CD4-positive, alpha-beta T cell treated with Interleukin-10 for 1 hour (primary cell): ENCODE results near the gene LRP5.
"Not testable (repeated sequence)": the region's sequence is repeated elsewhere in the genome, so short reads cannot be mapped to it uniquely, and the experiment has no call there.

ENCODE experiments used
- DNase-seq: peaks from one replicate; pipeline ENCODE4 v3.0.0-alpha.2; 2020

Gene LRP5

DNA sequence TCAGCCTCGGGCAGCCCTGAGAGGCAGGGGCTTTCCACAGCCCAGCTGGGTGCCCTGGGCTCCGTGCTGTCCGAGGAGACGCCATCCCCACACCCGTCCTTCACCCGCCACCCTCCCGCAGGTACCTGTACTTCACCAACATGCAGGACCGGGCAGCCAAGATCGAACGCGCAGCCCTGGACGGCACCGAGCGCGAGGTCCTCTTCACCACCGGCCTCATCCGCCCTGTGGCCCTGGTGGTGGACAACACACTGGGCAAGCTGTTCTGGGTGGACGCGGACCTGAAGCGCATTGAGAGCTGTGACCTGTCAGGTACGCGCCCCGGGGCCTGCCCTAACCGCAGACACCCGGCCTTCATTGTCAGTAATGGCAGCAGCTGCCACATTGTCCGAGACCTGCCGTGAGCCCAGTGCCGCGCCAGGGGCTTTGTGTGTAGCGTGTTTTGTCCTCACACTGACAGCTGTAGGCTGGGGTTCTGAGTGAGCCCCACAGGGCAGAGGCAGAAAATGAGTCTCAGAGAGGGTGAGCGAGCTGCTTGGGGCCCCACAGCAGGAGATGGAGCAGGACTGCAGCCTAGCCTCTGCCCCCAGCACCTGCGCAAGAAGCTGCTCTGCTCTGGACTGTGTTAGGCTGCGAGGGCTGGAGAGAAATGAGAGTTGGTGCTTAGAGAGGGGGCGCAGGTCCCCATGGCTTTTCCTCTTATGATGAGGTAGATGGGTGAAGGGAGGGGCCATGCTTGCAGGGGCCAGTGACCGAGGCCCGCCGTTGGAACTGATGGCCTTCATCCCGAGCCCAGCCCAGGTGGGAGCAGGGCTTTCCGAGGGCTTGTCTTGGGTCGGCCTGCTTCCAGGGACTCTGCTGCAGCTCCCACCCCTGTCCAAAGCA is 112.8 kb downstream of the LRP5 start:
- no peak for DNase-seq

DNA sequence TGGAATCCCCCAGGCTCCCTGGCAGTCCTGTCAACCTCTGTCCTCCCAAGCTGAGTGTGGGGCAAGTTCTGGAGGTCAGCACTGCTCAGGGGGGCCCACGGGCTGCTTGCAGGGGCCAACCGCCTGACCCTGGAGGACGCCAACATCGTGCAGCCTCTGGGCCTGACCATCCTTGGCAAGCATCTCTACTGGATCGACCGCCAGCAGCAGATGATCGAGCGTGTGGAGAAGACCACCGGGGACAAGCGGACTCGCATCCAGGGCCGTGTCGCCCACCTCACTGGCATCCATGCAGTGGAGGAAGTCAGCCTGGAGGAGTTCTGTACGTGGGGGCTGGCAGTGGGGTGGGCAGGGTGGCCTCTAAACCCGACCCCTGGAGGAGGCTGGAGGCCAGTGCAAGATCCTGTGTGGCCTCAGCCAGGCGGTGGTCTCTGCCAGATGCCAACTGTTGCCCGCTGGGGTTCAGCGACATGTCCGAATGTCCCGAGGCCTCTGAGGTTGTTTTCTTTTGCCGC is 113.5 kb downstream of the LRP5 start:
- DNase-seq, result no peak

DNA sequence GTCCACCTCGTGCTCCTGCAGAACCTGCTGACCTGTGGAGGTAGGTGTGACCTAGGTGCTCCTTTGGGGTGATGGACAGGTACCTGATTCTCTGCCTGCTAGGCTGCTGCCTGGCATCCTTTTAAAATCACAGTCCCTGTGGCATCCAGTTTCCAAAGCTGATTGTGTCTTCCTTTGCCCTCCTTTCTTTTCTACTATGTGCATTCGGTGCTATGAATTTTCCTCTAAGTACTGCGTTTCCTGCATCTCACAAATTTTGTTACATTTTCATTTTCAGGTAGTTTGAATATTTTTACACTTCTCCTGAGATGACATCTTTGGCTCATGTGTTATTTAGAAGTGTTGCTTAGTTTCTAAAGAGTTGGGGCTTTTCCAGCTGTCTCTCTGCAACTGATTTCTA is 117.3 kb downstream of the LRP5 start:
- DNase-seq, result no peak

DNA sequence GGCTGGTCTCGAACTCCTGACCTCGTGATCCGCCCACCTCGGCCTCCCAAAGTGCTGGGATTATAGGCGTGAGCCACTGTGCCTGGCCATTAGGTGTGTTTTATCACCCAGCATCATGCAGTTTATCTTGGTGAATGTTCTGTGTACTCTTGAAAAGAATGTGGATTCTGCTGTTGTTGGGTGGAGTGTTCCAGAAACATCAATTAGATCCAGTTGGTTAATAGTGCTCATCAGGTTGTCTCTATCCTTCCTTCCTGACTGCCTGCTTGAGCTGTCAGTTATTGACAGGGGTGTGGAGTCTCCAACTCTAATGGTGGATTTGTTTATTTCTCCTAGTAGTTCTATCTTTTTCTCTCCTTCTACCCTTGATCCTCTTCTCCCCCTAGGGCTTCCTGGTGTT is 118.0 kb downstream of the LRP5 start:
- no peak for DNase-seq

DNA sequence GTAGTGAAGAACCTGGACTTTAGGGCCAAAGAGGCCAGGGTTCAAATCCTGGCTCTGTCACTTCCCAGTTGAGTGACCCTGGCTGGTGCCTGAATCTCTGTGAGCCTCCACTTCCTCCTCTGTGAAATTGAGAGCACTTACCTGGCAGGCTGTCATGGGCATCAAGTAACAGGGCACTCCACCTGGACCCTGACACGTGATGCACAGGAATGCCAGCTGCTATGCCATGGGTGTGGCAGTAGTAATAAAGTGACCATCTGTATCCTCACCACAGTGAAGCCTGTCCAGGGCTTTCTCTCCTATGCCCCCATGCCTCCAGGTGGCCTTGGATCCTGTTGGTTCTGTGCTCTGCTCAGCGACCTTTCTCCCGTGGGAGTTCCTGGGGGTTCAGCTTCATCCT is 118.4 kb downstream of the LRP5 start:
- DNase-seq, result no peak

DNA sequence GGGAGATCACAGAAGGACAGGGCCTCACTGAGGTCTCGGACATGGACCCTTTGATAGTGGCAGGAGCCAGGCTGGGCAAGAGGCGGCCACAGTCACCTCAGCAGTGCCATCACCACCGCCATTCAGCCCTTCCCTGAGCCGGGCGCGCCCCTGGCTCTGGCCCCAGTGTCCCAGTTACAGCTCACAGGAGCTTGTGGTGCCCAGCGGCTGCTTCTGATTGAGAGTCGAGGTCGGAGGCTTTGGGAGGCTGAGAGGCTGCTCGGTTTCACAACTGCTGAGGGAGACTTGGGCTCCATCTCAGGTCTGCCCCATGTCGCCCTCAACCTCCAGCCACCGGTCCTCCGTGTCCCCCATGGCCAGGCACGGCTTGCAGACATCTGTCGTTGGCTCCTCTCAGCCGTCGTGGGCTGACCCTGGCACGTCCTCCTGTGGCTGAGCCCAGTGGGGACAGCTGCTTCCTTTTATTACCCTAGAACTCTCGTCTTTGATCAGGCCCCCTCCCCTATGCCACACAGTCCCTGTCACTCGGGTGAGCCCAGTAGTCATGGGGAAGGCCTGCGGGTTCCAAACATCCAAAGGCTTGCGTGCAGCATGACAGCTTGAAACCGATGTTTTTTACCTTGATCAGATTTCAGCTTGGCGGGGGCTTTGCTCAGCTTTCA is 119.7 kb downstream of the LRP5 start:
- no peak for DNase-seq

DNA sequence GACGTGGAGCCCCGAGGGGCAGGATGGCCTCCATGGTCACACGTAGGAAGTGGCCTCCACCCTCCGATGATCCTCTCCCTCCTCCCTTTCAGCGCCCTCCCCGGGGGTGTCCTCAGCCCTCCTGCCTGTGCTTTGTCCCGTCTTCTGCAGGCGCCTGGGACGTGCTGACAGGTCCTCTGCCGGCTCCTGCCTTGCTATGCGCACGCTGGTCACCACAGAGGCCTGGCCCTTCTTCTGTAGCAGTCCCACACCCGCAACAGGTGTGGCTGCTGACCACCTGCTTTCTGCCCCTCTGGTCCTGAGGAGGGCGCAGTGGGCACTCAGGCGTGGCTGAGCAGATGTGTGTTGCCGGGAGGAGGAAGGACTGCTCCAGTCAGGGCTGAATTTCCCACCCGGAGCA is 120.5 kb downstream of the LRP5 start:
- no peak for DNase-seq

DNA sequence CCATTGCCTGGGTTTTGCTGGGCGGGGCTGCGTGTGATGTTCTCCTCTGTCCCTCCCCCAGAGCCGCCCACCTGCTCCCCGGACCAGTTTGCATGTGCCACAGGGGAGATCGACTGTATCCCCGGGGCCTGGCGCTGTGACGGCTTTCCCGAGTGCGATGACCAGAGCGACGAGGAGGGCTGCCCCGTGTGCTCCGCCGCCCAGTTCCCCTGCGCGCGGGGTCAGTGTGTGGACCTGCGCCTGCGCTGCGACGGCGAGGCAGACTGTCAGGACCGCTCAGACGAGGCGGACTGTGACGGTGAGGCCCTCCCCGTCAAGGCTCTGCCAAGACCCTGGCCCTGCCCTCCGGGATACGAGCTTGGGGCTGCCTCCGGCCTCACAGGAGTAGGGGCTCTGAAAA is 121.2 kb downstream of the LRP5 start:
- DNase-seq, result no peak

DNA sequence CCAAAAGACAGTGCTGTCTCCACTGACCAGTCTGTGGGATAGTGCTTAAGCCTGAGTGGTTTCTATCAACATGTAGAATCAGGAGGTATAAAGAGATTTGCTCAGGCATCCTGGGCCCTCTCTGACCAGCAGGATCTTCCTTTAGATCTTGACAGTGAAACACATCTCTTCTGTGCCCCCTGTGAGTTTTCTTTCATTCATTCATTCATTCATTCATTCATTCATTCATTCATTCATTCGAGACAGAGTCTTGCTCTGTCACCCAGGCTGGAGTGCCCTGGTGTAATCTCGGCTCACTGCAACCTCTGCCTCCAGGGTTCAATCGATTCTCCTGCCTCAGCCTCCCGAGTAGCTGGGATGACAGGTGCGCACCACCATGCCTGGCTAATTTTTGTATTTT is 121.8 kb downstream of the LRP5 start:
- DNase-seq, result not testable (repeated sequence)

DNA sequence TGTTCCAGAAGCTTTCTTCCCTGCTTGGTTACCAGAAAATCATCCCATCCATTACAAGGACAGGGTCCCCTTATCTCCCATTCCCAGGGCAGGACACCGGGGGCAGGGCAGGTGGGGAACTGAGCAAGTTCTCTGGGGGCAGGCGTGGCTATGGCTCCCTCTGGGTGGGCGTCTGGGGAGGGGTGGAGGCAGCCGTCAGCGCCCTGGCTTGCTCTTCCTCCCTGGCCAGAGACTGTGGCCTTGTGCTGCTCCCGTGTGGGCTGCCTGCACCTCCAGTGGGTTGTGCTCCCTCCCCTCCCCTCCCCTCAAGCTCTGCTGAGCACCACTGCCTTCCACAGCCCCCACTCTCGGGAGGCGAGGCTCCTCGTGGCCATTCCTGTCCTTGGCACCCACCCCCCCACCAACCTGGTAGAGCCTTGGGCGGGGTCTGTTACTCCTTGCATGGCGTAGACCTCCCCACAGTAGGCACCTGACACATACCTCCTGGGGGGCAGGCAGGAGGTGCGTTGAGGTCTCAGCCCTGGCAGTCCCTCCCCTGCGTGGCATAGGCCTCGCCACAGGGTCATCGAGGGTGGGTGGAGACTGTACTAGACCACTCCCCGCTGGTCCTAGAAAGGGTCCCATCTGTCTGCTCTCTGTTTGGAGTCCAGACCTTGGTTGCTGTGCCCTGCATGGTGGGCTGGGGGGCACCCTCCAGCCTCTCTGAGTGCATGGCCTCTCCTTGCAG is 123.9 kb downstream of the LRP5 start:
- DNase-seq, result no peak

DNA sequence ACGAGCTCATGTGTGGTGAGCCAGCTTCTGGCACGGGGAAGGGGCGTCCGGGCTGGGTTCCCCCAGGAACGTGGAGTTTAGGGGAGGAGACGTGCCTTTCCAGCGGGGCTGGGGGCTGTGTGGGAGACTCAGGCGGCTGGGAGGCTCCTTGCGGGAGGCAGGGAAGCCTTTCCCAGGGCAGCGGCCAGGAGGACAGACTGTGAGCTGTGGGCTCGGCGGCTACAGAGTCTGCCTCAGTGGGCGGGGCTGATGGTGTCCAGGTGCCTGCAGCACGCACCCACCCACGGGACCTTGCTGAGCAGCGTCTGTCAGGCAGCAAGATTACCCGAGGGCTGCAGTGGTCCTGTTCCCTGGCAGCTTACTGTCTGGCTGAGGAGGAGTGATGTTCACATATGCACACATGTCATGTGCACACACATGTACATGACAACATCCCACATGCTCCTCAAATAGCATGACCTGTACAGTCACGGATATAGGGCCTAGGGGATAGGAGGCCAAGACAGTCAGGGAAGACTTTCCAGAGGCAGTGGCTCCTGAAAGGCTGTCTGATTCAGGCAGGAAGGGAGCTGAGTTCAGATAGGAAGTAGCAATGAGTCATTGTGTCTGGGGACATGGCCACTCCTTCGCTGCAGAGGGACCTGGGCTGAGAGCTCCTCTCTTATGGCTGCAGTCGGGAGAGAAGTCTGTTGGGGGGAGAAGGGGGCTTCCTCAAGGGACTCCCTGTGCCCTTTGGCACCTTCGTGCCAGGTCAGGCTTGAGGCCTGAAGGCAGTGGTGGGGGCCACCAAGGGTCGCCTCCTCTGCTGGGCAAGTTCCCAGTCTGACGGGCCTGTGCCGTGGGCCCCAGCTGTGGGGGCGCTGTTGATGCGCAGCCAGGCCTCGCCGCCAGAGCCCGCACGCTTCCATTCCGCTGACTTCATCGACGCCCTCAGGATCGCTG is 124.9 kb downstream of the LRP5 start:
- no peak for DNase-seq

DNA sequence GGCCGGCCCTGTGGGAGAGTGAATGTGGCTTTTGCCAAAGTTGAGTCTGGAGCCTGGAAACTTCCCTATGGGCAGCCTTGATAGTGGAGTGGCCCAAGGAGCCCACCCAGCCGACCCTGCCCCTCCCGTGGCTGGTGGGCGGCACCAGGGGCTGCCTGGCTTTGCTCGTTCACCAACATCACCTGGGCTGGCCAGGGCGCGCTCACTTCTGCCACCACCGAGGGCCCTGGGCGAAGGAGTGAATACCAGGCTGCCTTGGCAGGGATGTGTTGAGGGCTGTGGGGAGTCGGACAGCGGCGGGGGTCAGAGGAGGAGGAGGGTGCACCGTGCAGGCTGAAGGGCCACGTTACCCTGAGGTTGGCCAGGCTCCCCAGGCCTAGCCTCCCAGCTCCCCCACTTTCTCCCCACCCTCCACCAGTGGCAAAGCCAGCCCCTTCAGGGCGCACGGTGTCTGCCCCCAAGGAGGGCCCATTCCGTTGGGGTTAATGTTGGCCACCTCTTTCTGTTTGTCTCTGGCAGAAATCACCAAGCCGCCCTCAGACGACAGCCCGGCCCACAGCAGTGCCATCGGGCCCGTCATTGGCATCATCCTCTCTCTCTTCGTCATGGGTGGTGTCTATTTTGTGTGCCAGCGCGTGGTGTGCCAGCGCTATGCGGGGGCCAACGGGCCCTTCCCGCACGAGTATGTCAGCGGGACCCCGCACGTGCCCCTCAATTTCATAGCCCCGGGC is 125.7 kb downstream of the LRP5 start:
- DNase-seq, result no peak

DNA sequence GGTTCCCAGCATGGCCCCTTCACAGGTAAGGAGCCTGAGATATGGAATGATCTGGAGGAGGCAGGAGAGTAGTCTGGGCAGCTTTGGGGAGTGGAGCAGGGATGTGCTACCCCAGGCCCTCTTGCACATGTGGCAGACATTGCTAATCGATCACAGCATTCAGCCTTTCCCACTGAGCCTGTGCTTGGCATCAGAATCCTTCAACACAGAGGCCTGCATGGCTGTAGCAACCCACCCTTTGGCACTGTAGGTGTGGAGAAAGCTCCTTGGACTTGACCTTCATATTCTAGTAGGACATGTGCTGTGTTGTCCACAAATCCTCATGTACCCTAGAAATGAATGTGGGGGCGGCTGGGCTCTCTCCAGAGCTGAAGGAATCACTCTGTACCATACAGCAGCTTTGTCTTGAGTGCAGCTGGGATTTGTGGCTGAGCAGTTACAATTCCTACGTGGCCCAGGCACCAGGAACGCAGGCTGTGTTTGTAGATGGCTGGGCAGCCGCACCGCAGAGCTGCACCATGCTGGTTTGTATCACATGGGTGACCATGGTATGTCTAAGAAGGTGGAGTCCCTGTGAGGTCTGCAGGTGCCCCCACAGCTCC is 126.4 kb downstream of the LRP5 start:
- no peak for DNase-seq

DNA sequence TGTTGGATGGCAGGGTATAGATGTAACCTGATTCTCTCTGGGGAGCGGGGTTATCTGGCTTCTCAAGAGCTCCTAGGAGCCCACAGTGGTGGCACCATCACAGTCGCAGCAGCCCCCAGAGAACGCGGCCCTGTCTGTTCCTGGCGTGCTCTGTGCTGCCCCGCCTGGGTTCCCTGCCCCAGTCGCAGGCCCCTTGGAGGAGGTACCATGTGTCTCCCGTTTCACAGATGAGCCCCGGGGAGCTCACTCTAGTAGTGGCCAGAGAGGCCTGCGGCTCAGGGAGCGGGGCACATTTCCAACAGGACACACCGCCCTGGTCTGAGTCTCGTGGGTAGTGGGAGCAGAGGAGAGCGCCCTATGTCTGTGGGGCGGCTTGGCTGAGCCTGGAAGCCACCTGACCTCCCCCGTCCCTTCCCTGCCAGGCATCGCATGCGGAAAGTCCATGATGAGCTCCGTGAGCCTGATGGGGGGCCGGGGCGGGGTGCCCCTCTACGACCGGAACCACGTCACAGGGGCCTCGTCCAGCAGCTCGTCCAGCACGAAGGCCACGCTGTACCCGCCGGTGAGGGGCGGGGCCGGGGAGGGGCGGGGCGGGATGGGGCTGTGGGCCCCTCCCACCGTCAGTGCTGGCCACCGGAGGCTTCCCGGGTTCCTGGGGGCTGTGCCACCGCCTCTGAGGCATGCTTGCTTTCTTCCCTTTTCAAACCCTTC is 127.1 kb downstream of the LRP5 start:
- DNase-seq, result no peak

DNA sequence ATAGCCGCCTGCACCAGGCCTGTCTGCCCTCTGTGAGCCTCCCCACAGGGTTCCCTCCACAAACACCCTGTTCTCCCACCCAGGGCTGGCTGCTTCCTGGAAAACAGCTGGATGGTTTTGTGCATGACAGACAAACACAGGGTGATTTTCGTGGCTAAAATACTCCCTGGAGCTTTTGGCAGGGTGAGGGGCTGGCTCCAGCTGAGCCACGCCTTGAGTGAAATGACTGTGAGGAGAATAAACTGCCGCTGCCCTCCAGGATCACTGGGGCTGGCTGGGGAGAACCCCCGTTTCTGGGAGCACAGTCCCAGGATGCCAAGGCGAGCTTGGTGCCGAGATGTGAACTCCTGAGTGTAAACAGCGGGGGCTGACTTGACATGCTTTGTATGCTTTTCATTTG is 127.8 kb downstream of the LRP5 start:
- DNase-seq, result no peak

DNA sequence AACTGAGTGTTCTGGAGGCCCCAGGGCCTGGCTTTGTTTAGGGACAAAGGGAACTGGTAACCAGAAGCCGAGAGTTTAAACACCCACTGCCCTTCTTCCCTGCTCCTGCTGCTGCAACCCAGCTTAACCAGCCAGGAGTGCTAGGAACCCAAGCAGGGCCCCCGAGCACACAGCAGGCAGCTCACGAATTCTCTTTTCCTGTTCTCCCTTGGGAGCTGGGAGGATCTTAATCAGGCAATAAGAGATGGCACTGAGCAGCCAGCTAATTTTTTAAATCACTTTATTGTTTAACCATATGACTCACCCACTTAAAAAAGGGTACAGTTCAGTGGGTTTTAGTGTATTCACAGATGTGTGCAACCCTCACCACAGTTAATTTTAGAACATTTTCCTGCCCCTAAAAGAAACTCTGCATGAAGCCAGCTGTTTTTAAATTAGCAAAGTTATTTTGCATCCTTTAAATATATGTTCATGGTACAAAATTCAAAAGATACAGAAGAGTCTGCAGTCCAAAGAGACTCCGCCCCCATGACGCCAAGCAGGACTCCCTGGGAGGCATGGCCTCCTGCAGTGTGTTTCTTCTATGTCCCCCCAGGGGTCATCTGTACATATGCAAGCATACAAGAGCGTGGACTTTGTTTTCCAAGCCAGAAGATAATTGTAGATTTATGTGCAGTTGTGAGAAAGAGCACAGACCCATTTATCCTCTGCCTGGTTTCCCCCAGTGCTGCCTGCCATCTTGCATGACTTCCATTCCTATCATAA is 129.3 kb downstream of the LRP5 start:
- DNase-seq, result no peak

DNA sequence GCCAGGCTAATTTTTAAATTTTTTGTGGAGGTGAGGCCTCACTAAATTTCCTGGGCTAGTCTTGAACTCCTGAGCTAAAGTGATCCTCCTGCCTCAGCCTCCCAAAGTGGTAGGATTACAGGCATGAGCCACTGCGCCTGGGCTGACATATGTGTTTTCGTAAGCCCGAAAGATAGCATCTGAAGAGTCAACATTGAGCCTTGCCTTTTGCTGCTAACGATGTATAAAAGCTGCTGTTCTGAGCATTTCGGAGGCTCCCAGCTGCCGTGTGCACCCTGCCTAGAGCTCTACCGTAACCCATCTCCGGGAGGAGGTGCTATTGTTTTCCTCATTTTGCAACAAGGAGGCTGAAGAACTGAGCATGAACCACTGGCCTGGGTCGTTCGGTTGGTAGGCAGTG is 130.0 kb downstream of the LRP5 start:
- no peak for DNase-seq

DNA sequence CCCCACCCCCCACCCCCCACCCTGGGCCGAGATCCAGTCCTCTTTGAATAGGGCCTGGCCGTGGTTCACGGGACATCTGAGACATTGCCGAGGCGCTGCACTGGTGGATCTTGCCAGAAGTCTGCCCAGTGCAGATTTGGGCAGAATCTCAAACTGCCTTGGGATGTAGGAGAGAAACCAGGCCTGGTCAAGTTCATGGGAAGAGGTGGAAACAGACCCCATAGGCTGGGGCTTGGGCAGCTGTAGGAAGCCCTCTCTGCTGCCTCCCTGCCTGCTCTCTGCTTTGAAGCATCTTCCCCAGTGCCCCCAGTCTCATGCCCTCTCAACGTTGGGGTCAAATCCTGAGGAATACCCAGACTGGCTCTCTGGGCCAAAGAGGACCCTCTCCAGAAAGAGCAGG is 132.2 kb downstream of the LRP5 start:
- no peak for DNase-seq

DNA sequence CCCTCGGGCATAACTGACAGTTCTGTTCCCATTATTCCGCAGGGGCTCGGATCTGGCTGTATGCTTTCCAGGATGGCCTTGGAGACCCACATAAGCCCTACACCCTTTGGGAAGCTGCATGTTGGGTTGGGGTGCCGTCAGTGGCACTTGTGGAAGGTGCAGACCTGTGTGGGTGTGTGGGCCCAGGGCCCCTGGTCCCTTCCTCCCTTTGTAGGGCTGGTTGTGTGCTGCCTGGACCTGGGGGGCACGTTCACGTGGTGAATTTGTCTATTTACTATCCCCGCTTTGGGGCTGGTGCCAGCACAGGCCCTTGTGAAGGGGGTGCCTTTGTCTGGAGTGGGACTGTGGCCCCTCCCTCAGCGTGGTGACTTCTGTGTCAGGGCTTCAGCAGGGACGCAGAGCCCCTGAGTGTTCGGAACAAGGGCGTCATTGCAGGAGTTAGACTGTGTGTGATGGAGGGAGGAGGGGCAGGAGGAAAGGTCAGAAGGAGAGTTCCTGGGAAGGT is 133.2 kb downstream of the LRP5 start:
- no peak for DNase-seq
